PFSK-1 (cell line): ENCODE measurements around the gene PPP2R2D.

ENCODE experiments used
- FOXP2 ChIP-seq: optimal IDR thresholded peaks from 2 replicates; pipeline ENCODE3; 2011; ENCODE audit warnings: borderline replicate concordance, control low read depth, inconsistent platforms; ENCODE audit not compliant: insufficient read depth; ENCODE audit errors: extremely low read length, extremely low read depth
- POLR2AphosphoS5 ChIP-seq: IDR thresholded peaks from 2 replicates; pipeline ENCODE4 v1.6.1; 2012; ENCODE audit warnings: low read depth, mild to moderate bottlenecking, control low read depth, low read length, moderate library complexity
- REST ChIP-seq, 2 experiments: IDR thresholded peaks; 2 replicates each; pipeline versions ENCODE4 v1.6.1 to v1.8.0; 2011 to 2012; ENCODE audit warnings: low read depth in 2 of 2, low read length in 2 of 2, control low read depth in 1 of 2, inconsistent platforms in 1 of 2, mild to moderate bottlenecking in 1 of 2, moderate library complexity in 1 of 2; ENCODE audit not compliant: insufficient read depth in 1 of 2
- SIN3A ChIP-seq: IDR thresholded peaks from 2 replicates; pipeline ENCODE4 v1.6.1; 2012; ENCODE audit warnings: mild to moderate bottlenecking, low read length, moderate library complexity, borderline replicate concordance; ENCODE audit not compliant: insufficient read depth
- TAF1 ChIP-seq: IDR thresholded peaks from 2 replicates; pipeline ENCODE4 v1.6.1; 2012; ENCODE audit warnings: low read length, control low read depth, borderline replicate concordance; ENCODE audit not compliant: insufficient read depth

PPP2R2D gene

GRCh38 chr10:131896403-131896802 lies 4.4 kb upstream of the PPP2R2D start:
- TF ChIP-seq SIN3A (no peak), POLR2AphosphoS5 (no peak), TAF1 (no peak), FOXP2 (no peak), REST (IDR thresholded peaks at IDR 0.05; ENCODE audit: insufficient read depth in 1 of 2, low read depth in 2 of 2, low read length in 2 of 2) (no peak)

GRCh38 chr10:131897297-131897899 lies 3.4 kb upstream of the PPP2R2D start:
- TF ChIP-seq REST (IDR thresholded peaks at IDR 0.05; ENCODE audit: insufficient read depth in 1 of 2, low read depth in 2 of 2, low read length in 2 of 2) (no peak), SIN3A (no peak)

GRCh38 chr10:131898061-131898460 lies 2.7 kb upstream of the PPP2R2D start:
- TF ChIP-seq SIN3A (no peak), FOXP2 (no peak), TAF1 (no peak), POLR2AphosphoS5 (no peak), REST (IDR thresholded peaks at IDR 0.05; ENCODE audit: insufficient read depth in 1 of 2, low read depth in 2 of 2, low read length in 2 of 2) (no peak)

- TF ChIP-seq SIN3A (no peak), TAF1 (no peak), POLR2AphosphoS5 (no peak), REST (IDR thresholded peaks at IDR 0.05; ENCODE audit: insufficient read depth in 1 of 2, low read depth in 2 of 2, low read length in 2 of 2) (peak; percentile 45 to 78; a peak in 3 of 4 replicates), FOXP2 (no peak)
Measured at GRCh38 chr10:131898713-131899112, 2.1 kb upstream of the PPP2R2D start.

- TF ChIP-seq REST (IDR thresholded peaks at IDR 0.05; ENCODE audit: insufficient read depth in 1 of 2, low read depth in 2 of 2, low read length in 2 of 2) (no peak), TAF1 (no peak), POLR2AphosphoS5 (no peak), SIN3A (no peak), FOXP2 (no peak)
Measured at GRCh38 chr10:131899116-131899690, 1.6 kb upstream of the PPP2R2D start.
